Measurements from ENCODE around the gene GPBAR1. TPM values are rescaled to one million over a fixed set of nuclear protein-coding genes. Genes with fewer than 3 reads are reported as not detected.

GPBAR1 gene
- total RNA-seq, 2 donors from 2014 or later = 0.91 TPM; not detected in 1

DNA sequence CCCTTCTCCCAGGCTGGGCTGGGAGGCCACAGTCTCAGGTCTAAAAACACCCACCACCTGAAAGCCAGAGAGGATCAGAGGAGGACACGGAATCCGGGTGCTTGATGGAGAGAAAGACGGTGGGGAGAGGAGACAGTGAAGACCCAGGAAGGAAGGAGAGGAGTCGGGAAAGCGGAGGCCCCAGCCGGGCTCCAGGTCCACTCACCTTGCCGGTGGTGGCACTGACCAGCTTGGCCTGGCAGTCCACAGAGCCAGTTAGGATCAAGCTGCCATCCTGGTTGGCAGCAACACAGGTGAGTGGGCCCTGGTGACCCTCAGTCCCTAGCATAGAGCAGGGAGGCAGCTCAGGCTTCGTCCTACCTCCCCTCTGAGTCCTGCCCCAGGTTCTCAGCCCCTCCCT, 4.8 kb downstream of the GPBAR1 start:
- no peak for DNase-seq (ENCODE audit: low spot score)
- intact Hi-C loops (cut with DNase I) = no loop called here
- TF ChIP-seq POLR2AphosphoS5 (IDR thresholded peaks at IDR 0.05) (no peak), POLR2A (IDR thresholded peaks at IDR 0.05) (no peak), CTCF (IDR thresholded peaks at IDR 0.05) (no peak)
- Histone ChIP-seq H3K4me1 (replicated peaks) (no peaks in the 10 kb centered on the region), H3K27ac (no peak overlapping the region), H3K27me3 (replicated peaks; ENCODE audit: insufficient read depth) (no peaks in the 10 kb centered on the region), H3K9me3 (no peaks in the 10 kb centered on the region), H3K36me3 (peaks cover 18 to 28% of the 10 kb centered on the region in 2 donors), H3K4me3 (no peak overlapping the region)
- 92% methylated on average over 8 of the region's 8 CpGs for WGBS

- no peak overlapping the region for H3K27ac ChIP-seq
- no peak for DNase-seq (ENCODE audit: low spot score)
- TF ChIP-seq CTCF (IDR thresholded peaks at IDR 0.05) (no peak), POLR2AphosphoS5 (IDR thresholded peaks at IDR 0.05) (no peak), POLR2A (IDR thresholded peaks at IDR 0.05) (no peak)
- intact Hi-C loops (cut with DNase I) = no loop called here
- no peaks in the 10 kb centered on the region for H3K9me3 ChIP-seq
- H3K27me3 ChIP-seq (replicated peaks; ENCODE audit: insufficient read depth) = no peaks in the 10 kb centered on the region
- no peak overlapping the region for H3K4me3 ChIP-seq
- 95% methylated on average over 15 of the region's 15 CpGs for WGBS
- peaks cover 18 to 28% of the 10 kb centered on the region in 2 donors for H3K36me3 ChIP-seq
- peaks cover under 1% of the 10 kb centered on the region for H3K4me1 ChIP-seq (replicated peaks)
Observed at GRCh38 chr2:218266316-218266979, 5.6 kb downstream of the GPBAR1 start.

DNA sequence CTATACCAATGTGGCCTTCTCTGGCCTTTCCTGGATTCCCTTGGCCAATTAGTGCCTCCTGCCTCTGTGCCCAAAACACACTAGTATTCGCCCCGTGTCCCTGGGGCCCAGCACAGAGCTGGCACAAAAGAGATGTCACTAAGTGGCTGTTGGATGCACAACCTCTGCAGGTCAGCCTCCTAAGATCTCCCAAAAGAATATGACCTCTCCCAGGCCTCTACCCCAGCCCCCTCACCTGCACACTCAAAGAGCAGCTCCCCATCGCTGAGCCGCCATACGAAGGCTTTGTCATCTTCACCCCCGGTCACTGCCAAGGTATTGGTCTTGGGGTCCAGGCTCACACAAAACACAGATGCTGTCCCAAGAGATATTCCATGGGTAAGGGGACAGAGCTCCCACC, 6.4 kb downstream of the GPBAR1 start:
- WGBS = 98% methylated on average over 6 of the region's 6 CpGs
- peaks cover 18 to 28% of the 10 kb centered on the region in 2 donors for H3K36me3 ChIP-seq
- no peak overlapping the region for H3K27ac ChIP-seq

DNA sequence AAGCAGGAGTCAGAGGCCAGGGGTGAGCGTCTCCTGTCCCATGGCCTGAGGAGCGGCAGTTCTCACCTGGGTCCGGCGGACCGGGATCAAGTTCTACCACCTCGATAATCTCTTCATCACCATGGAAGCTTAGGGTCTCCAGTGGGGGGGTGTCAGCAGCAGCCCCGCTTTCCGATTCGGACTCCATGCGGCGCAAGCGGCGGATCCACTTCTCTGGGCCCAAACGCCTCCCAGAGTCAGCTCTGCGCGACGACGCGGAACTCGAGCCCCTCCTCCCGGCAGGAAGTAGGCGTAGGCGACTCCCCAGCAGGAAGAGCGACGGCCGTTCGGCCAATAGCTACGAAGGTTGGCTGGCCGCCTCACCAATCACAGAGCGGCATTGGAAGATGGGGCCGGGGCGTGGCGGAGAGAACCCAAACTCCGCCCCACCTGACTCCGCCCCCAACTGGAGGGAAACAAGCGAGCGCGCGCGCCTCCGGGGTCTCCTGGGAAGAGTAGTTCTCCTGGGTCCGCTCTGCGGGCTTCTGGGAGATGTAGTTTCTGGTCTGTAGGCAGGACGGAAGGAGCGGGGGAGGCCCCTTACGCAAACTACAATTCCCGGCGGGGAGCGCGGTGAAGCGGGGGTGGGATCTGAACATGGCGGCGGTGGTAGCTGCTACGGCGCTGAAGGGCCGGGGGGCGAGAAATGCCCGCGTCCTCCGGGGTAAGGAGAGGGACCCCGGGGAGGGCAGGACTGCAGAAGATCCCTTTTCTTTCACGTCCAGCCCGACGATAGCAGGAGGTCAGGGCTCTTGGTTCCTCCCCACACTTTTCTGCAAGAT, 9.3 kb downstream of the GPBAR1 start, which contains the start of the genes AAMP and PNKD:
TSS of gene AAMP (minus strand) at position 238 of the 821 bp plus-strand sequence. CDS start at position 187, 51 bp downstream.
TSS of gene PNKD (plus strand) at position 620 of the 821 bp plus-strand sequence. CDS start at position 637, 17 bp downstream.
- peak; percentile 100 for DNase-seq (ENCODE audit: low spot score)
- peak; percentile 24 to 59 (median 39) for TF ChIP-seq CTCF (IDR thresholded peaks at IDR 0.05)
- peak; percentile 97 for TF ChIP-seq POLR2AphosphoS5 (IDR thresholded peaks at IDR 0.05)
- TF ChIP-seq POLR2A (IDR thresholded peaks at IDR 0.05) = peak; percentile 94
- intact Hi-C loops (cut with DNase I) = loop anchor here (5.0 kb wide), 3 partner anchors 53 to 127 kb away; partner anchors contain the start of genes ARPC2 and CTDSP1
- Histone ChIP-seq H3K4me1 (replicated peaks) (peaks cover 12% of the 10 kb centered on the region), H3K36me3 (peaks cover 21 to 22% of the 10 kb centered on the region in 2 donors), H3K27me3 (replicated peaks; ENCODE audit: insufficient read depth) (no peaks in the 10 kb centered on the region), H3K4me3 (peak within 1 kb of the TSS; percentile 69 to 91), H3K27ac (peak within 1 kb of the TSS; percentile 78 to 86), H3K9me3 (no peaks in the 10 kb centered on the region)
- under 1% methylated on average over 55 of the region's 64 CpGs for WGBS

More for the DNA sequence above, 6.4 kb downstream of the GPBAR1 start:
- TF ChIP-seq CTCF (IDR thresholded peaks at IDR 0.05) (no peak), POLR2AphosphoS5 (IDR thresholded peaks at IDR 0.05) (no peak), POLR2A (IDR thresholded peaks at IDR 0.05) (no peak)
- Histone ChIP-seq H3K27me3 (replicated peaks; ENCODE audit: insufficient read depth) (no peaks in the 10 kb centered on the region), H3K4me1 (replicated peaks) (peaks cover 8% of the 10 kb centered on the region), H3K4me3 (no peak overlapping the region), H3K9me3 (no peaks in the 10 kb centered on the region)
- no peak for DNase-seq (ENCODE audit: low spot score)
- intact Hi-C loops (cut with DNase I) = no loop called here

Data from prostate gland (tissue), 2 donors.